GF-D8 (cell line): Measurements from ENCODE around the gene CACNB4.
"Not testable (repeated sequence)": the region's sequence is repeated elsewhere in the genome, so short reads cannot be mapped to it uniquely, and the experiment has no call there.

Experiments
- DNase-seq: peaks from one replicate; lab custom pipeline; 2025; lab: John Stamatoyannopoulos, UW

The CACNB4 gene

GRCh38 chr2:152098496-152099366 lies at the start of gene CACNB4:
Gene CACNB4, minus strand, starts transcription at chr2:152099044.
- DNase-seq = peak; percentile 30

DNA sequence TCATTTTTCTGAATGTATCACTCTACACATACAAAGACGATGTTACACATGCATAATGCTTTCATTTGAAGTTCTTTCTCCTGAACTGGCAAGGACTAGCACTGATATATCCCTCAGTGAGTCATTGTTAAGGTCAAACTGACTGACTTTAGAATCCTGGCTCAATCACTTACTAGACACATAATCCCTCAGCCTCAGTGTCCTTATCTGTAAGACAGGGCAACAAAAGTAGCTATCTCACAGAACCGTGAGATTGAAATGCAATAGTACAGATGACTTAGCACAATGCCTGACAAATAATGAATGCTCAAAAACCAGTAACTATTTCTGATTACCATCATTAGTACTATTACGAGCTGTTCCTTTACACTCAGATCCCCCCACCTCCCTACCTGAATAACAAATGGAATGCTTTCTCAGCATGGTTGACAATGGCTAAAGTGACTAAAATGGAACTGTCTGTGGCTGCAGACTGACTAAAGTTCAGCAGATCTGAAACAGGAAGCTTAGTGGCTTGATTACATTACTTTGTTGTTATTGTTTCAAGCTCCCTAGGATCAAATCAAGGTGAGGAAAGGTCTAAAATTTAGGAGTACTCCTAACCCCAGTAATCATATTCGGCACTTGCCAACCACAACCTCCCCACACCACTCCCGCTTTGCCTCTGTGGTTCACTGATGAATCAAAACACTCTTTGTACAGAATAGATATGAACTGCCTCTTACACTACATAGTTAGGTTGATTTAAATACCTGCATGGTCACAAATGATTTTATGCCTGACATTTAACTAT lies 35.8 kb upstream of the CACNB4 start:
- no peak for DNase-seq

GRCh38 chr2:152132306-152132705 lies 33.5 kb upstream of the CACNB4 start:
- DNase-seq = no peak

DNA sequence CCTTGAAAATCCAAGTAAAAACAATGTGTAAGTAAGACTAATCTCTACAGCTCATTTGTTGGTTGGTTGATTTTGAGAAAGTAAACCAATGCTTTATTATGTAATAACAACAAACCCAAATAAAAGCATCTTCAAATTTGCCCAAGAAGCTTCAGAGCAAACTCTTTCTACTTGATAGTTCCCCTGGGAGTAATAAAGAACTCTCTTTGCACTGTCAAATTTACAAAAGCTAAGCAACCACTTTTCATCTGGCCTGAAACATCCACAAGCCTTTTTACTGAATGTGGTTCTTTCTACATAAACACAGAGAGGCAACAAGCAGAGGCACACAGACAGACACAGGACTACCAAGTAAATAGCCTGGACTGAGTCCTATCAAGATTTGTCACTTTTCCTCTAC lies 28.8 kb upstream of the CACNB4 start:
- no peak for DNase-seq

- no peak for DNase-seq
These were observed 27.8 kb upstream of the CACNB4 start for GRCh38 chr2:152126664-152127063.

- no peak for DNase-seq
These were observed 23.3 kb upstream of the CACNB4 start for GRCh38 chr2:152122161-152122560.

GRCh38 chr2:152120430-152120829 lies 21.6 kb upstream of the CACNB4 start:
- DNase-seq = no peak

DNA sequence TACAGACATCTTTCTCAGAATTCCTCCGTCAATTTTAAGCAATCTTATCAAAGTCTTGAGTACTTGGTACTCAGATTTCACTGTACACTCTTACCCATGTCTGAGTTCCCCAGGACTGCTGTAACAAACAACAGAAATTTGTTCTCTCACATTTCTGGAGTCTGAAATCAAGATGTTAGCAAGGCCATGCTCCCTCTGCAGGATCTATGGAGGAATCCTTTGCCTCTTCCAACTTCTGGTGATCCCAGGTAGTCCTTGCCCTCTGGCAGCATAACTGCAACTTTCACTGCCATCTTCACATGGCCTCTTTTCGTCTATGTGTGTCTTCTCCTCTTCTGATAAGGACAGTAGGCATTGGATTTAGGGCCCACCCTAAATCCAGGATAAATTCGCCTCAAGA lies 17.1 kb upstream of the CACNB4 start:
- DNase-seq = no peak

DNA sequence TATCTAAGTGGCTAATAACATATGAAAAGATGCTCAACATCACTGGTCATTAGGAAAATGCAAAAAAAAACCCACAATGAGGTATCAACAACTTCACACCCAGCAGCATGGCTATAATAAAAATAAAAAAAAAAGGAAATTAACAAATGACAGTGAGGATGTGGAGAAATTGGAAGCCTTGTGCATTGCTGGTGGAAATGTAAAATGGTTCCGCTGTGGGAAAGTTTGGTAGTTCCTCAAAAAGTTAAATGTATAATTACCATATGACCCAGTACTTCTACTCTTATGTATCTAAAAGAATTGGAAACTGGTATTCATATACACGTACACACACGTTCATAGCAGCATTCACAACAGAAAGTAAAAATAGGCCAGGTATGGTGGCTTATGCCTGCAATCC lies 15.5 kb upstream of the CACNB4 start:
- no peak for DNase-seq

GRCh38 chr2:152107140-152107539 lies 8.3 kb upstream of the CACNB4 start:
- DNase-seq = not testable (repeated sequence)

GRCh38 chr2:152106464-152106863 lies 7.6 kb upstream of the CACNB4 start:
- DNase-seq = no peak

- DNase-seq = no peak
These were observed 4.4 kb upstream of the CACNB4 start for GRCh38 chr2:152103271-152103670.

DNA sequence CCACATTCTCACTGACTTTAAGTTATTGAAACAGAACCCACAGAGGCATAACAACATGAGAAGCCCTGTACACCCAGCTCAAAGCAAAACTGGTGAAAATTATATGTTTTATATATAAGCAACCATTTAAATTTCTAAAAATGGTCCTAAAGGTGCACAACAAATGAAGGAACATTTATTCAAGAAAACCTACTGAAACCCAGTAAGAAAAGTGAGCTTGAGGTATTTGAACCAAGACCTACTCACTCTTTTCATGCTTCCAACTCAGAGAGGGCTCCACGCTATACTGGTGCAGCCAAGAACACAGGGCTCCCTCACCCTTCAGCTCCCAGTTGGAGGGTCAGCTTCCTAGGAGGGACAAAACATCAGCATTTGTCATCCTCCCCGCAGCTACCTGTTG lies 2.1 kb upstream of the CACNB4 start:
- DNase-seq = no peak

GRCh38 chr2:152099367-152100050 lies 665 bp upstream of the CACNB4 start:
- DNase-seq = no peak

DNA sequence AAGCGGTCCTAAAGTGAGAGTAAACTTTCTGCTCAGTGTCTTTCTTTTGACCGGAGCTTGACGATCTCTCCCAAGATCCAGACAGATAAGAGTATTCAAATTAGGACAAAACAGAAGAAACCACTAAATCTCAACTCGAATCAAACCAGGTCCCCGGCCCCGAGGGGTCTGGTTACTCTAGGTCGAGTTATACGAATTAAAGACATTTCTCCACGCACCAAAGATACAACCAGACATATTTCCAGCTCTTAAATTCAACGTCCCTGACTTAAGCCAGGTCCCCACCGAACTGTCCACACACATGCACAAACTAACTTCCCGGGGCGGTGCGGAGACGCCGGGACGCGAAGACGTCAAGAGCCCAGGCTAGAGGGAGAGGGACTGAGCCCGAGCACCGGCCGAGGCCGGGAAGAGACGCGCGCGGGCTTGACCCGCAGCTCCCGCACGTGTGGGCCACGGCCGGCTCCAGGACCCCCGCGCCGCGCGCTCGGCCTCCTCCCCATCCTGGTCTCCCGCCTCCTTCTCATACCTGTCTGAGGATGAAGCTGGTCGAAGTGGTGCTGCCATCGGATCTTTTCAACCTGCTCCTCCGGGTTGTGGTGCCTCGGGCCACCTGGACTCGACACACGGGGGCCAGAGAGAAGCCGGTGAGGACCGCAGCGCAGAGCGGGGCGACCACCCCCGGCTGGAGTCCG lies 896 bp downstream of the CACNB4 start:
- no peak for DNase-seq

- DNase-seq = no peak
These were observed 1.5 kb downstream of the CACNB4 start for GRCh38 chr2:152097290-152097800.

- no peak for DNase-seq
These were observed 3.7 kb downstream of the CACNB4 start for GRCh38 chr2:152095146-152095545.

DNA sequence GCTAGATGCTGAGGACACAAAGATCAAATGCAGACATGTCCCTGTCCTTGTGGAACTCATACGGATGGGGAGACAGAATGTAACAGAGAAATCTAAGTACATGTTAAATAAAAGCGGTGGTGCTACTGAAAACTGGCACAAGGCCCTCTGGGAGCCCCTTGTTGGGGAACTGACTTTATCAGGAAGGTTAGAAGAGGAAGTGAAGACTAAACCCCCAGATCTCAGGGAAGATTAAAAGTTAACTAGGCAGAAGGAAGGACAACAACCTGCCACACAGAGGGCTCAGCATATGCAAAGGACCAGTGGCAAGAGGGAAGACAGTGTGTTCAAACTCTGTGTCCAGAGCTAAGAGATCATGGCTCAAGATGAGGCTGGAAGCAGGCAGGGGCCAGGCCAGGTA lies 4.8 kb downstream of the CACNB4 start:
- peak; percentile 46 for DNase-seq

GRCh38 chr2:152093464-152093863 lies 5.4 kb downstream of the CACNB4 start:
- DNase-seq = peak; percentile 77

DNA sequence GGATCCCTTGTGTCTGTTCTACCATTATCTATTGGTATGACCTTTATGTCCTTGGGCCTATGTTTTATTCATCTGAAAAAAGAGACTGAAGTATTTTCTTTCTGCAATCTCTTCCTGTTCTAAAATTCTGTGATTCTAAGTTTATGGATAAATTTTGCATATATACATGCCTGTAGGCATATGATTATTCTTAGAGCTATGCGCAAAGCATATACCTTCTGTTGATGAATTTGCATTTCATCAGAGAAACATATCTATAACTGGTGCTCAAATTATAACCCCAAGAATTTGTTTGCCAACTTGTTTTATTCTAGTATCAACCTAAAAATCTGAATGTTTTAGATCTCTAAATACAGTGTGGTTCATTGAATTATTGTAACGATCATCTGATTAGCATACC lies 6.7 kb downstream of the CACNB4 start:
- DNase-seq = no peak

- not testable (repeated sequence) for DNase-seq
These were observed 8.1 kb downstream of the CACNB4 start for GRCh38 chr2:152090726-152091125.

- peak; percentile 97 for DNase-seq
These were observed 9.6 kb downstream of the CACNB4 start for GRCh38 chr2:152089238-152089637.
